T-cell (primary cell): ENCODE data around the gene CIDEC. TPM values are rescaled to one million over a fixed set of nuclear protein-coding genes. Genes with fewer than 3 reads are reported as not detected.
A peak's percentile ranks its signal among the peaks of the same experiment; 100 is the strongest.

ENCODE experiments used
- ATAC-seq, 4 experiments: fragments of 200-7000 bp in 3 of 4; fragments of 150-1000 bp in 1 of 4; cut with Tn5 transposase; replicated peaks in 1 of 4; 1 replicate in 3 of 4; 2 replicates in 1 of 4; pipeline ENCODE4 v1.10.0; 2021; ENCODE audit warnings: moderate library complexity in 3 of 4, mild to moderate bottlenecking in 2 of 4, moderate number of reproducible peaks in 1 of 4
- CTCF ChIA-PET, 2 donors: fragments of 300-600 bp; sonication (Branson Sonifier 250); formaldehyde crosslinking; loops; one replicate each; lab custom pipeline; 2022; ENCODE audit warnings: antibody characterized with exemption in 2 of 2; lab: Charles Lee
- POLR2A ChIA-PET, 2 donors: fragments of 300-600 bp; sonication (Branson Sonifier 250); formaldehyde crosslinking; loops; one replicate each; lab custom pipeline; 2022; ENCODE audit warnings: antibody characterized with exemption in 2 of 2; lab: Charles Lee
- DNase-seq, 35 experiments: peaks; one replicate each; pipeline versions ENCODE4 v3.0.0 to v3.0.0-alpha.2; 2013 to 2023
- H3K27ac ChIP-seq: one replicate; pipeline ENCODE4 v1.5.1; 2013; ENCODE audit warnings: low read length
- H3K27me3 ChIP-seq, 2 experiments: replicated peaks in 1 of 2; 1 replicate in 1 of 2; 2 replicates in 1 of 2; pipeline versions ENCODE4 v1.6.1 to v1.7.0; 2013; ENCODE audit warnings: low read length in 1 of 2, mixed read lengths in 1 of 2; ENCODE audit not compliant: control insufficient read depth in 2 of 2, insufficient read depth in 2 of 2; ENCODE audit errors: extremely low read depth in 1 of 2
- H3K36me3 ChIP-seq, 2 donors: 1 replicate in 1 of 2; 2 replicates in 1 of 2; pipeline versions ENCODE4 v1.6.1 to v1.7.0; 2013; ENCODE audit warnings: low read length in 1 of 2; ENCODE audit not compliant: control insufficient read depth in 2 of 2, insufficient read depth in 1 of 2; ENCODE audit errors: extremely low read depth in 1 of 2
- H3K4me1 ChIP-seq, 2 experiments: 1 replicate in 1 of 2; 2 replicates in 1 of 2; pipeline versions ENCODE4 v1.6.1 to v1.7.0; 2013; ENCODE audit warnings: low read length in 2 of 2, mixed read lengths in 1 of 2; ENCODE audit not compliant: insufficient read depth in 2 of 2, control insufficient read depth in 1 of 2; ENCODE audit errors: extremely low read depth in 1 of 2
- H3K4me3 ChIP-seq, 2 donors: 1 replicate in 1 of 2; 2 replicates in 1 of 2; pipeline versions ENCODE4 v1.5.1 to v1.7.0; 2013; ENCODE audit warnings: mild to moderate bottlenecking in 2 of 2, low read length in 1 of 2, moderate library complexity in 1 of 2; ENCODE audit not compliant: control insufficient read depth in 1 of 2; ENCODE audit errors: extremely low read depth in 1 of 2
- H3K9me3 ChIP-seq: 2 replicates; pipeline ENCODE4 v1.7.0; 2013
- H3K27ac Mint-ChIP-seq, 2 donors: one replicate each; pipeline ENCODE4 v1.8.0; 2020 to 2021; ENCODE audit warnings: mild to moderate bottlenecking in 2 of 2, mixed read lengths in 2 of 2
- H3K27me3 Mint-ChIP-seq, 2 donors: one replicate each; pipeline ENCODE4 v1.8.0; 2021 to 2022; ENCODE audit warnings: mixed read lengths in 2 of 2
- H3K36me3 Mint-ChIP-seq: one replicate; pipeline ENCODE4 v1.8.0; 2021; ENCODE audit warnings: mixed read lengths
- H3K4me1 Mint-ChIP-seq, 3 donors: one replicate each; pipeline ENCODE4 v1.8.0; 2020 to 2022; ENCODE audit warnings: mixed read lengths in 3 of 3, mild to moderate bottlenecking in 1 of 3
- H3K4me3 Mint-ChIP-seq, 3 donors: one replicate each; pipeline ENCODE4 v1.8.0; 2020 to 2022; ENCODE audit warnings: mild to moderate bottlenecking in 3 of 3, mixed read lengths in 3 of 3, moderate library complexity in 3 of 3
- H3K9me3 Mint-ChIP-seq, 3 donors: one replicate each; pipeline ENCODE4 v1.8.0; 2020 to 2022; ENCODE audit warnings: mixed read lengths in 3 of 3
- WGBS: methylation state at CpG from one replicate; pipeline ENCODE4 v1.1.5; 2013; ENCODE audit warnings: missing lambda C conversion rate; ENCODE audit not compliant: insufficient coverage; 5-methylcytosine and 5-hydroxymethylcytosine counted together
- total RNA-seq, 35 experiments: library from RNA in 6 of 35; stranded (reverse) in 6 of 35; fragments of 120-200 nt in 1 of 35; gene quantifications; one replicate each; pipeline versions ENCODE4 v1.2.1 to v1.2.4 and lab custom pipeline; 2013 to 2026

The CIDEC gene
- total RNA-seq, 5 donors from 2014 or later (not counting 1 experiment from before 2014, with no cell fraction given): 0.66 TPM; not detected in 4

DNA sequence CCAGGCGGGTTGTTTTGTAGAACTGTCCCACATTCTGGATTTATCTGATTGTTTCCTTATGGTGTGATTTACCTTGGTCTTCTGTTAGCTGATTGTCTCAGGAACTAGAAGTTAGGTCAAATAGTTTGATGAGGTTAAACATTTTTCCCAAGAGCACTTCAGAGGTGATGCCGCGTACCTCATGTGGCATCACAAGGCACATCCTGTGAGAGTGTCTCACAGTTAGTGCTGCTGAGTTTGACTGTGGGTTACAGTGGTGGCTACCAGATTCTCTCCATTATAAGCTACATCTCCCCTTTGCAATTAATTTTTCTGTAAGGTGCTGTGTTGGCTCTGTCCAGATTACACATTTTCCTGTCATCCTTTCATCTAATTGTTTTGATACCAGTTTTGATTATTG lies 48.8 kb downstream of the CIDEC start:
- CTCF ChIA-PET: interaction anchor here in 1 of 2 donors (0.6 kb wide), 1 partner anchor 255 kb away, joined by 3 read pairs; no protein-coding TSS in a partner anchor
- peaks cover 9 to 47% of the 10 kb centered on the region in 2 donors for H3K36me3 ChIP-seq
- 100% methylated on average over 1 of the region's 3 CpGs for WGBS

DNA sequence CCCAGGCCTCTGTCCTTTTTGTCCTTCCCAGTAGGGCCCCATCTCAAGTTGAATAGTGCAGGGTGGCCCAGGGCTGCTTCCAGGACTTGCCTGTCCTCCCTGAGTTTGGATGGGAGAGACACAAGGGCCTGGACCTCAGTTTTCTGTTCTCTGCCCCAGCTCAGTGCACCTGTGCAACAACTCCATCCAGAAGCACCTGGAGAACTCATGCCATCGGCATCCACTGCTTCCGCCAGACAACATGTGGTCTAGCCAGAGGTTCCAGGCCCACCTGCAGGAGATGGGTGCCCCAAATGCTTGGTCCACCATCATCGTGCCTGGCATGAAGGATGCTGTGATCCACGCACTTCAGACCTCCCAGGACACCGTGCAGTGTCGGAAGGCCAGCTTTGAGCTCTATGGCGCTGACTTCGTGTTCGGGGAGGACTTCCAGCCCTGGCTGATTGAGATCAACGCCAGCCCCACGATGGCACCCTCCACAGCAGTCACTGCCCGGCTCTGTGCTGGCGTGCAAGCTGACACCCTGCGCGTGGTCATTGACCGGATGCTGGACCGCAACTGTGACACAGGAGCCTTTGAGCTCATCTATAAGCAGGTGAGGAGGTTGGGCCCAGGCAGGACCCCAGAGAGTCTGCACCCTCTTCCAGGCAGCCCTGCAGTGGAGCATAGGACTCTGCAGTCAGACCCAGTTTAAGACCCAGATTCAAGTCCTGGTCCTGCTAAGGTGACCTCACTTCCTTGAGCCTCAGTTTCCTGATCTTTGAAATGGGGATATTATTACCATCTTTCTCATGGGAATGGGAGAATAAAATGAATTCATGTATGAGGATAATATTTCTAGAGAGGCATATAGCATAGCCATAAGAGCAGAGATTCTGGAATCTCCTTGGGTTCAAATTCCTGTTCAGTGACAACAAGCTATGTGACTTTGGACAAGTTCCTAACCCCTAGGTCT lies 51.0 kb downstream of the CIDEC start:
- WGBS: 97% methylated on average over 17 of the region's 17 CpGs
- CTCF ChIA-PET: interaction anchor here in 1 of 2 donors (0.6 kb wide), 1 partner anchor 16 kb away, joined by 4 read pairs; no protein-coding TSS in a partner anchor

More for the DNA sequence above, 48.8 kb downstream of the CIDEC start:
- Histone ChIP-seq H3K27ac (no peak overlapping the region), H3K4me3 (no peak overlapping the region), H3K9me3 (no peaks in the 10 kb centered on the region), H3K4me1 (no peaks in the 10 kb centered on the region), H3K27me3 (no peaks in the 10 kb centered on the region)
- ATAC-seq: peak in 2 of 4 experiments; percentile 35 to 37
- Mint-ChIP-seq H3K4me3 (no peak overlapping the region), H3K9me3 (no peaks in the 10 kb centered on the region), H3K27me3 (no peaks in the 10 kb centered on the region), H3K27ac (peak overlapping the region; percentile 34 to 42), H3K36me3 (peaks cover 23% of the 10 kb centered on the region), H3K4me1 (peaks cover 9 to 14% (median 9%) of the 10 kb centered on the region in 3 donors)
- no peak for DNase-seq
- POLR2A ChIA-PET: interaction anchor here in 1 of 2 donors (0.7 kb wide), 1 partner anchor 23 kb away, joined by 9 read pairs; no protein-coding TSS in a partner anchor

DNA sequence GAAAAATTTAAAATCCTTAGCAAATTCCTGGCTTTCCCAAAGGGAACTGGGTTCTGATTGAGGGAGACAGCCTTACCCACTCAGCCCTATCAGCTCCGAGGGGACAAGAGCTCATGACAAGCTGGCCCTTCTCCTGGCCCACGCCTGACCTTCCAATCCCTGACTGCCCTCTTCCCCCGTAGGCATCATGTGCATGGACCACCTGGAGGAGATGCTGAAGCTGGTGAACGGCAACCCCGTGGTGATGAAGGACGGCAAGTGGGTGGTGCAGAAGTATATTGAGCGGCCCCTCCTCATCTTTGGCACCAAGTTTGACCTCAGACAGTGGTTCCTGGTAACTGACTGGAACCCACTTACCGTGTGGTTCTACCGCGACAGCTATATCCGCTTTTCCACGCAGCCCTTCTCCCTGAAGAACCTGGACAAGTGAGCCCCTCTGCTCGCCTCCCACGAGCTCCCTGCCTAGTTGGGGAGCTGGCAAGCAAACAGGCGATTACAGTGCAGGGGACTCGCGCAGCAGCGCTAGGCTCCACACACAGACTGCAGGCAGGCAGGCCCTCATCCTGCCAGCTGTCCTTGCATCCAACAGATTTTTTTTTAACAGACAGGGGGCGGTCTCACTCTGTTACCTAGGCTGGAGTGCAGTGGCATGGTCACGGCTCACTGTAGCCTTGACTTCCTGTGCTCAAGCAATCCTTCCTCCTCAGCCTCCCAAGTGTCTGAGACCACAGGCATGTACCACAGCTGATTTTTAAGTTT lies 53.1 kb downstream of the CIDEC start:
- Mint-ChIP-seq H3K36me3 (peaks cover 3% of the 10 kb centered on the region), H3K9me3 (no peaks in the 10 kb centered on the region), H3K27ac (no peak overlapping the region), H3K4me3 (no peak overlapping the region), H3K27me3 (no peaks in the 10 kb centered on the region), H3K4me1 (peaks cover 7 to 14% (median 9%) of the 10 kb centered on the region in 3 donors)
- ChIA-PET CTCF (interaction anchor here (0.5 to 0.6 kb wide), 3 partner anchors 18 to 333 kb away, joined by 4 to 10 read pairs (median 4); no protein-coding TSS in a partner anchor), POLR2A (no interaction called here)
- DNase-seq (peak in 4 of 35 experiments; percentile 9 to 37 (median 10)), ATAC-seq (peak in 3 of 4 experiments; percentile 48 to 56 (median 50))
- Histone ChIP-seq H3K4me1 (no peaks in the 10 kb centered on the region), H3K36me3 (peaks cover 5 to 18% of the 10 kb centered on the region in 2 donors), H3K27ac (no peak overlapping the region), H3K27me3 (no peaks in the 10 kb centered on the region), H3K9me3 (no peaks in the 10 kb centered on the region), H3K4me3 (no peak overlapping the region)
- WGBS: 90% methylated on average over 19 of the region's 20 CpGs

More for the DNA sequence above, 51.0 kb downstream of the CIDEC start:
- Histone ChIP-seq H3K4me1 (no peaks in the 10 kb centered on the region), H3K9me3 (no peaks in the 10 kb centered on the region), H3K4me3 (no peak overlapping the region), H3K36me3 (peaks cover 9 to 30% of the 10 kb centered on the region in 2 donors), H3K27me3 (no peaks in the 10 kb centered on the region), H3K27ac (no peak overlapping the region)
- no peak overlapping the region for H3K4me3 Mint-ChIP-seq
- H3K4me1 Mint-ChIP-seq: peaks cover 7 to 14% (median 9%) of the 10 kb centered on the region in 3 donors
- H3K36me3 Mint-ChIP-seq: peaks cover 9% of the 10 kb centered on the region
- H3K27me3 Mint-ChIP-seq: no peaks in the 10 kb centered on the region
- POLR2A ChIA-PET: interaction anchor here in 1 of 2 donors (0.6 kb wide), 1 partner anchor 130 kb away, joined by 10 read pairs; no protein-coding TSS in a partner anchor
- DNase-seq (no peak), ATAC-seq (no peak)
- no peaks in the 10 kb centered on the region for H3K9me3 Mint-ChIP-seq
- H3K27ac Mint-ChIP-seq: no peak overlapping the region

- ChIA-PET POLR2A (interaction anchor here in 1 of 2 donors (0.7 kb wide), 1 partner anchor 126 kb away, joined by 4 read pairs; no protein-coding TSS in a partner anchor), CTCF (no interaction called here)
- Histone ChIP-seq H3K27me3 (no peaks in the 10 kb centered on the region), H3K9me3 (no peaks in the 10 kb centered on the region), H3K36me3 (peaks cover 9 to 18% of the 10 kb centered on the region in 2 donors), H3K4me3 (no peak overlapping the region), H3K4me1 (no peaks in the 10 kb centered on the region), H3K27ac (no peak overlapping the region)
- Mint-ChIP-seq H3K27me3 (no peaks in the 10 kb centered on the region), H3K27ac (no peak overlapping the region), H3K4me1 (peaks cover 0 to 10% (median 3%) of the 10 kb centered on the region in 3 donors), H3K9me3 (no peaks in the 10 kb centered on the region), H3K36me3 (no peaks in the 10 kb centered on the region), H3K4me3 (no peak overlapping the region)
- no peak for ATAC-seq
- DNase-seq: no peak
- 98% methylated on average over 9 of the region's 14 CpGs for WGBS
Measured at GRCh38 chr3:9825451-9826040, 54.5 kb downstream of the CIDEC start.

DNA sequence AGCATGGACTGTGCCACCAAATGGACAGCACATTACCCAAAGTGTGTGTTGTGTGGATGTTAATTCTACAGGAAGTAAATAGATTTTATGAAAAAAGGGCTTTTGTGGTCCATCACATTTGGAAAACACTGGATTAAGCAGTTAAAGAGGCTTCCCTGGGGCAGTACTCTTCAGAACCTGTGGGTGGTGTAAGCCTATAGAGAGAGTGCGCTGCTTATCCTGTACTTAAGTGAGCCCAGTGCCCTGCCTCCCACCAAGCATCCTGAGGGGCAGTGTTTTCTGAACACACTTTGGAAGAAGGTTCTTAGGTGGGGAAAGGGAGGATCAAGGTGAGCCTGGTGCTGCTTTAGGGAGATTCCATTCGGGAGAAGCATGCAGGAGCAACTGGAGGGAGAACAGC lies 59.1 kb downstream of the CIDEC start:
- WGBS: 94% methylated on average over 2 of the region's 2 CpGs
- Histone ChIP-seq H3K4me1 (no peaks in the 10 kb centered on the region), H3K27ac (no peak overlapping the region), H3K4me3 (no peak overlapping the region), H3K36me3 (peaks cover 2 to 5% of the 10 kb centered on the region in 2 donors), H3K27me3 (no peaks in the 10 kb centered on the region), H3K9me3 (no peaks in the 10 kb centered on the region)
- ATAC-seq (peak in 1 of 4 experiments; percentile 38), DNase-seq (no peak)
- ChIA-PET CTCF (no interaction called here), POLR2A (no interaction called here)
- Mint-ChIP-seq H3K4me3 (no peak overlapping the region), H3K9me3 (no peaks in the 10 kb centered on the region), H3K4me1 (peaks cover 0 to 4% (median 0%) of the 10 kb centered on the region in 3 donors), H3K27ac (no peak overlapping the region), H3K36me3 (peaks cover 6% of the 10 kb centered on the region), H3K27me3 (no peaks in the 10 kb centered on the region)
